ENCODE results near the gene HNRNPH2. TPM values are rescaled to one million over a fixed set of nuclear protein-coding genes. Genes with fewer than 3 reads are reported as not detected.

HNRNPH2 gene
- total RNA-seq, 4 donors from 2014 or later: 31.2 to 46.0 (median 40.1) TPM

GRCh38 chrX:101450961-101451360 lies 42.9 kb downstream of the HNRNPH2 start:
- Histone ChIP-seq H3K4me1 (no peaks in the 10 kb centered on the region), H3K27me3 (peaks cover 0 to 4% of the 10 kb centered on the region in 2 donors), H3K9me3 (peaks cover 0 to 4% (median 0%) of the 10 kb centered on the region in 4 donors), H3K27ac (no peak overlapping the region), H3K36me3 (peaks cover 0 to 23% (median 0%) of the 10 kb centered on the region in 3 donors), H3K4me3 (no peak overlapping the region)
- DNase-seq (ENCODE audit: low spot score in 2 of 2): no peak
- TF ChIP-seq EP300 (IDR thresholded peaks at IDR 0.05) (no peak), POLR2A (IDR thresholded peaks at IDR 0.05) (no peak), CTCF (IDR thresholded peaks at IDR 0.05) (no peak)
- WGBS, 2 donors: 62 to 63% methylated on average over 2 of the region's 2 CpGs

GRCh38 chrX:101452056-101452455 lies 44.0 kb downstream of the HNRNPH2 start:
- DNase-seq (ENCODE audit: low spot score in 2 of 2): no peak
- TF ChIP-seq POLR2A (IDR thresholded peaks at IDR 0.05) (no peak), EP300 (IDR thresholded peaks at IDR 0.05) (no peak), CTCF (IDR thresholded peaks at IDR 0.05) (no peak)
- Histone ChIP-seq H3K4me1 (no peaks in the 10 kb centered on the region), H3K36me3 (peaks cover 0 to 22% (median 0%) of the 10 kb centered on the region in 3 donors), H3K27ac (no peak overlapping the region), H3K27me3 (peaks cover 0 to 4% of the 10 kb centered on the region in 2 donors), H3K4me3 (no peak overlapping the region), H3K9me3 (peaks cover 0 to 4% (median 0%) of the 10 kb centered on the region in 4 donors)
- WGBS, 2 donors: 64 to 89% methylated on average over 3 of the region's 3 CpGs

GRCh38 chrX:101460669-101461068 lies 52.6 kb downstream of the HNRNPH2 start:
- Histone ChIP-seq H3K27ac (no peak overlapping the region), H3K4me1 (no peaks in the 10 kb centered on the region), H3K9me3 (no peaks in the 10 kb centered on the region), H3K27me3 (no peaks in the 10 kb centered on the region), H3K36me3 (peaks cover 0 to 4% (median 0%) of the 10 kb centered on the region in 3 donors), H3K4me3 (no peak overlapping the region)
- TF ChIP-seq POLR2A (IDR thresholded peaks at IDR 0.05) (no peak), EP300 (IDR thresholded peaks at IDR 0.05) (no peak), CTCF (IDR thresholded peaks at IDR 0.05) (no peak)
- 48 to 68% methylated on average over 1 of the region's 1 CpG for WGBS, 2 donors
- DNase-seq (ENCODE audit: low spot score in 2 of 2): no peak

- no peak overlapping the region for H3K27ac ChIP-seq
These were observed 54.9 kb downstream of the HNRNPH2 start for GRCh38 chrX:101462892-101463291.

More at GRCh38 chrX:101462892-101463291, 54.9 kb downstream of the HNRNPH2 start:
- Histone ChIP-seq H3K4me1 (no peaks in the 10 kb centered on the region), H3K4me3 (no peak overlapping the region), H3K27me3 (no peaks in the 10 kb centered on the region), H3K9me3 (no peaks in the 10 kb centered on the region), H3K36me3 (peaks cover 0 to 3% (median 0%) of the 10 kb centered on the region in 3 donors)
- TF ChIP-seq EP300 (IDR thresholded peaks at IDR 0.05) (no peak), CTCF (IDR thresholded peaks at IDR 0.05) (peak in 1 of 5 experiments; percentile 14)
- 55 to 63% methylated on average over 3 of the region's 3 CpGs for WGBS, 2 donors
- DNase-seq (ENCODE audit: low spot score in 2 of 2): no peak

Other genes starting within 250 kb of the HNRNPH2 start
- 100 to 1,000 TPM in 3 of 4 donors, 10 to 100 TPM in 1; 94.5 to 207 (median 183) TPM for gene DRP2, start 188.4 kb upstream of the HNRNPH2 start, total RNA-seq
- under 1 TPM in 2 of 4 donors, not detected in 2; 0.21 to 0.90 TPM for gene TAF7L, start 116.9 kb upstream of the HNRNPH2 start, total RNA-seq
- 1 to 10 TPM; 2.6 to 7.5 (median 5.4) TPM for gene TIMM8A, start 59.5 kb upstream of the HNRNPH2 start, total RNA-seq
- gene BTK, start 22.0 kb upstream of the HNRNPH2 start, total RNA-seq: 10 to 100 TPM in 1 of 4 donors, 1 to 10 TPM in 3; 2.5 to 19.7 (median 4.9) TPM
- gene RPL36A, start 17.2 kb upstream of the HNRNPH2 start, total RNA-seq: 1,000 to 10,000 TPM in 3 of 4 donors, 100 to 1,000 TPM in 1; 493 to 1,912 (median 1,279) TPM
- 10 to 100 TPM; 18.1 to 20.1 (median 19.2) TPM for gene GLA, start 297 bp upstream of the HNRNPH2 start, total RNA-seq
- gene ARMCX4, start 77.2 kb downstream of the HNRNPH2 start, total RNA-seq: 100 to 1,000 TPM in 1 of 4 donors, 10 to 100 TPM in 3; 15.9 to 120 (median 18.7) TPM
- 10 to 100 TPM; 28.2 to 34.3 (median 30.6) TPM for gene ARMCX1, start 142.3 kb downstream of the HNRNPH2 start, total RNA-seq
- 10 to 100 TPM; 16.5 to 19.4 (median 16.8) TPM for gene ARMCX6, start 209.8 kb downstream of the HNRNPH2 start, total RNA-seq
- 10 to 100 TPM; 28.2 to 44.4 (median 43.0) TPM for gene ARMCX3, start 214.9 kb downstream of the HNRNPH2 start, total RNA-seq

Data from tibial nerve (tissue), 4 donors.